Left colon (tissue), 2 donors: ENCODE results near the gene RUNX1. TPM values are rescaled to one million over a fixed set of nuclear protein-coding genes. Genes with fewer than 3 reads are reported as not detected.

Experiments
- ATAC-seq: fragments of 200-7000 bp; cut with Tn5 transposase; one replicate; pipeline ENCODE4 v1.9.1; 2020; ENCODE audit warnings: mild to moderate bottlenecking, moderate library complexity
- DNase-seq, 2 donors: peaks; one replicate each; pipeline ENCODE4 v3.0.0-alpha.2; 2020
- intact Hi-C, 2 donors: fragments of 100-400 bp; cut with DNase I in 1 of 2; cut with micrococcal nuclease in 1 of 2; formaldehyde crosslinking; loops; one replicate each; pipeline versions ENCODE4 v1.11.2 to v1.14.0; 2022; cut with DNase I, micrococcal nuclease
- total RNA-seq, 2 donors: library from RNA; stranded (reverse); fragmentation: NEBNext Ultra II Directional; extraction: Animal tissue kit (Norgen Biotek cat#: 25700); gene quantifications; one replicate each; pipeline ENCODE4 v1.2.1, GENCODE V29; 2021
- donor health status: DM: no; HTN: no; CAD: no.
- donor health status: DM: yes; HTN: yes; CAD: no.

The RUNX1 gene
- total RNA-seq, 2 donors from 2014 or later, result 17.7 to 25.8 TPM

DNA sequence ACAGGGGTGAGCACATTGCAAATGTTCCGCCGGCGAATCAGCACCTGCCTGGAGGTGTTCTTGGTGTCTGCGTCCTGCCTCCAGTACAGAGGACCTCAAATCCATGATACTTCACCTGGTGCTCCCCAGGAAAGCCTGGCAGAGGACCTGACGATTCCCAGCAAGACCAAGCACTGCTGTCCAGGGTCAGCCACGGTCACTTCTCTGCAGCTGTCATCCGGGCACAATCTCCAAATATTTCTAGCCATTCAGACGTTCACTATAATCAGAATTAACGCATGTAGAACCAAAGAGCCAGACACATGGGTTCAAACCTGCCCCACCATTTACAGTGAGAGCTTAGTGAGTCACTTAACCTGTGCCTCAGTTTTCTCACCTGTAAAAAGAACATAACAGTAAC lies 305.8 kb downstream of the RUNX1 start:
- no peak for ATAC-seq
- no peak for DNase-seq
- intact Hi-C loops, result loop anchor here in 1 of 2 donors (10.0 kb wide), 3 partner anchors 142 to 1092 kb away; no protein-coding TSS in a partner anchor

DNA sequence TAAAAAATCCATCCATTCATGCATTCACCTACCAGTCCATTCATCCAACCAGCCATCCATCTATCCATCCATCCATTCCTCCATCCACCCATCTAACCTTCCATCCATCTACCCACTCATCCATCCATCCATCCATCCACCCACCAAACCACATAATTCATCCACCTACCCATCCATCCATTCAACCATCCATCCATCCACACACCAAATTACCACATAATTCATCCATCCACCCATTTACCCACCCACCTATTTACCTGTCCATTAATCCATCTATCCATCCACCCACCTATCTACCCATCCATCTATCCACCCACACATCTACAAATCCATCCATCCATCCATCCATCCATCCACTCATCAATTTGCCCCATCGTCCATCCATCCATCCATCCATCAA lies 308.9 kb downstream of the RUNX1 start:
- ATAC-seq (no peak), DNase-seq (no peak)
- intact Hi-C loops, result loop anchor here in 1 of 2 donors (10.0 kb wide), 3 partner anchors 145 to 1095 kb away; no protein-coding TSS in a partner anchor
